ENCODE results near the gene LBR.
A peak's percentile ranks its signal among the peaks of the same experiment; 100 is the strongest.

Gene LBR

GRCh38 chr1:225451340-225451739, 23.5 kb upstream of the LBR start:
- TF ChIP-seq CTCF (conservative IDR thresholded peaks at IDR 0.05; ENCODE audit: low read depth, low read length) = no peak
- DNase-seq (ENCODE audit: low read depth) = no peak
- no peak overlapping the region for H3K4me3 ChIP-seq (ENCODE audit: low read depth, low read length)

- no peak for DNase-seq (ENCODE audit: low read depth)
- TF ChIP-seq CTCF (conservative IDR thresholded peaks at IDR 0.05; ENCODE audit: low read depth, low read length) = no peak
- no peak overlapping the region for H3K4me3 ChIP-seq (ENCODE audit: low read depth, low read length)
Measured at GRCh38 chr1:225450491-225451191, 22.8 kb upstream of the LBR start.

- no peak for TF ChIP-seq CTCF (conservative IDR thresholded peaks at IDR 0.05; ENCODE audit: low read depth, low read length)
- H3K4me3 ChIP-seq (ENCODE audit: low read depth, low read length) = no peak overlapping the region
- DNase-seq (ENCODE audit: low read depth) = no peak
Measured at GRCh38 chr1:225449774-225450173, 21.9 kb upstream of the LBR start.

- no peak overlapping the region for H3K4me3 ChIP-seq (ENCODE audit: low read depth, low read length)
- TF ChIP-seq CTCF (conservative IDR thresholded peaks at IDR 0.05; ENCODE audit: low read depth, low read length) = no peak
- DNase-seq (ENCODE audit: low read depth) = no peak
Measured at GRCh38 chr1:225449261-225449660, 21.4 kb upstream of the LBR start.

GRCh38 chr1:225448146-225448805, 20.4 kb upstream of the LBR start:
- H3K4me3 ChIP-seq (ENCODE audit: low read depth, low read length) = no peak overlapping the region
- no peak for TF ChIP-seq CTCF (conservative IDR thresholded peaks at IDR 0.05; ENCODE audit: low read depth, low read length)
- no peak for DNase-seq (ENCODE audit: low read depth)

- DNase-seq (ENCODE audit: low read depth) = peak; percentile 47
- no peak for TF ChIP-seq CTCF (conservative IDR thresholded peaks at IDR 0.05; ENCODE audit: low read depth, low read length)
- H3K4me3 ChIP-seq (ENCODE audit: low read depth, low read length) = no peak overlapping the region
Measured at GRCh38 chr1:225447650-225448089, 19.8 kb upstream of the LBR start.
